GM04504 (cell line): Measurements from ENCODE around the gene ADAM10.

ENCODE experiments used
- DNase-seq: peaks from one replicate; pipeline ENCODE4 v3.0.0-alpha.2; 2012; ENCODE audit warnings: low read depth

ADAM10 gene

GRCh38 chr15:58551084-58551763, 198.3 kb downstream of the ADAM10 start:
- DNase-seq = no peak

- no peak for DNase-seq
Observed at GRCh38 chr15:58549785-58550074, 199.8 kb downstream of the ADAM10 start.

- no peak for DNase-seq
Observed at GRCh38 chr15:58549013-58549784, 200.3 kb downstream of the ADAM10 start.

- no peak for DNase-seq
Observed at GRCh38 chr15:58548308-58549012, 201.0 kb downstream of the ADAM10 start.

DNA sequence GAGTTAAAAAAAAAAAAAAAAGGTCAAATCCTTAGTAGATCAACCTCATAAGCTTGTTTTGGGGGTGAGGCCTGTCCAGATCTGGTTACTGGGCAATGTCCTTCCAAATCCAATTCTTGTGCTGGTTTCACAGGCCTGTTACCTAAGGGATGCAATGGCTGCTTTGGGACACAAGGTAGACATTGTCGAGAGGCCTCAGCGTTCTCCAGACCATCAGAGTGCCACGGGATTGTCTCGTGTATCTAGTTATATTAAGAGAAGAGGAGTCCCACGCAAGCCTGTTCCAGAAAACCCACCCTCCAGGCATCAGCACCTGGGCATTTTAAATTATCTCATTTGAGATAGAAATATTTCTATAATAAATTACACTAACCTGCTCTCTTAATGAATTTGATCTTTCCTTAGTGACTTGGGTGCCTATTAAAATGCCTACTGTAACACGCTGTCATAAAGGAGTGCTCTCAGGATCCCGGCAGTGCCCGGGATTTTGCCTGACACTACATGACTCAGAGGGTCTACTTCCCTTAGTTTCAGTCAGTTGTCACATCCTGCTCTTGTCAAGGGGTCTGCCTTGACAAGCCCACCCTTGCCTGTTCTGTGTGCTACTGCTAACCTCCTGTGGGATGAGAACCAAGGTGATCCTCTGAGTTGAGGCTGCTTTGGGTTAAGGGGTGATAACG, 201.7 kb downstream of the ADAM10 start:
- no peak for DNase-seq

GRCh38 chr15:58546635-58547627, 202.6 kb downstream of the ADAM10 start:
- peak; percentile 51 for DNase-seq

- DNase-seq = no peak
Observed at GRCh38 chr15:58546066-58546591, 203.4 kb downstream of the ADAM10 start.

- DNase-seq = no peak
Observed at GRCh38 chr15:58545307-58546065, 204.0 kb downstream of the ADAM10 start.

- DNase-seq = no peak
Observed at GRCh38 chr15:58544756-58545155, 204.8 kb downstream of the ADAM10 start.

- DNase-seq = no peak
Observed at GRCh38 chr15:58543664-58544335, 205.7 kb downstream of the ADAM10 start.

DNA sequence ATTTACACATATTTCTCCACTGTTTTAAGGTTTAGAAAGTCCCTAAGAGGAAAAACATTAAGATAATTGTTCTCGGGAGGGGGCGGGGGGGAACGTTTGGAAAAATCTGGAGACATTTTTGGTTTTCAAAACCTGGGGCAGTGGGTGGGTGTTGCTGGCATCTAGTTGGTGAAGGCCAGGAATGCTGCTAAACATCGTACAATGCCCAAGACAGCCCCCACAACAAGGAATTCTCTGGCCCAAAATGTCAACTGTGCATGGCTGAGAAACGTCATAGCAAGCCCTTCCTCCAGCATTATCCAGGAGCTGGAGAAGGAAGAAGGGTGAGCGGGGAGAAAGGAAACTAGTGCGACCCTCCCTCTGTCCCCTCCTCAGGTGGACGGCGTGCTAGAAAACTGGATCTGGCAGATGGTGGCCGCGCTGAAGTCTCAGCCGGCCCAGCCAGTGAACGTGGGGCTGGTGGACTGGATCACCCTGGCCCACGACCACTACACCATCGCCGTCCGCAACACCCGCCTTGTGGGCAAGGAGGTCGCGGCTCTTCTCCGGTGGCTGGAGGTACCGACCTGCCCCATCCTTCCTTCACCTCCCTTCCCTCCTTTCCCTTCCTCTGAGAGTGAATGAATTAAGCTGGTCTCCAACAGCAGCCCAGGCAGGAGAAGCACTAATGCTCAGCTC, 208.0 kb downstream of the ADAM10 start:
- DNase-seq = no peak

DNA sequence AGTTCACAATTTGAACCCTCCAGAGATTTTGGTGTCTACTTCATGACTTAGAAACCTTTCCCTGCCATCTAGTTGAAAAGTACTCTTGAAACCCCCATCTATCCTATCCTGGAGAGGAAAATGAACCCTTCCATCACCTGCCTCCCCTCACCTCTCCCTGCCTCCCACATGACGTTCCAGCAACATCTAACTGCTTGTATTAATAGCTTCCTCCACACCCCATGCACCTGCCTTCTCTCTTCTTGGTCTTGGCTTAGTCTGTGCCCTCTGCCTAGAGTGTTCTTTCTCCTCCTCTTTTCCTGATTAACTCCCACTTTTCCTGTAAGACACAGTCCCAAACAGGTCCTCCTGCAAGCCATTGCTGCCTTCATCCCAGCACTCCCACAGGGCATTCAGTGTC, 210.0 kb downstream of the ADAM10 start:
- no peak for DNase-seq

DNA sequence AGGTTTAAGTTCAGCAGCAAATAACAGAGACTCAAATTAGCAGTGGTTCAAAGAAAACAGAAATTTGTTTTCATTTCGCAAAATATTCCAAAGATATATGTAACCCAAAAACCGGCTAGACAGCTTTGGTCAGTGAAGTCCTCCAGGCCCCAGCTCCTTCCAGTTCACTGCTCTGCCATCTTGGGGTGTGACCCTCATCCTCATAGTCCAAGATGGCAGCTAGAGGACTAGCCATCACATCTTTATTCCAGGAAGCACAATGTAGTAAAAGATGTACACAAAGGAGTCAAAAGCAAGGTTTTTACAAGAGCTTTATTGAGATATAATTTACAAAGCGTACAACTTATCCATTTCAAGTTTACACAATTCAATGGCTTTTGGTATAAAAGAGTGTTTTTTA, 210.6 kb downstream of the ADAM10 start:
- DNase-seq = no peak
